OCI-LY3 (cell line): ENCODE results near the gene DTHD1.

Source experiments
- EZH2phosphoT487 ChIP-seq: fragments of 200-600 bp; shearing (Covaris generic); IDR thresholded peaks from 2 replicates; pipeline ENCODE4 v1.6.1; 2018; ENCODE audit warnings: antibody characterized with exemption, mixed run types, low read depth
- TF ChIP-seq, protein P1 (sequence below): fragments of 200-600, 300-600 bp; sonication (generic); IDR thresholded peaks from 2 replicates; pipeline ENCODE4 v1.5.1; 2014; ENCODE audit warnings: antibody characterized with exemption, low read length, low read depth

DNA sequence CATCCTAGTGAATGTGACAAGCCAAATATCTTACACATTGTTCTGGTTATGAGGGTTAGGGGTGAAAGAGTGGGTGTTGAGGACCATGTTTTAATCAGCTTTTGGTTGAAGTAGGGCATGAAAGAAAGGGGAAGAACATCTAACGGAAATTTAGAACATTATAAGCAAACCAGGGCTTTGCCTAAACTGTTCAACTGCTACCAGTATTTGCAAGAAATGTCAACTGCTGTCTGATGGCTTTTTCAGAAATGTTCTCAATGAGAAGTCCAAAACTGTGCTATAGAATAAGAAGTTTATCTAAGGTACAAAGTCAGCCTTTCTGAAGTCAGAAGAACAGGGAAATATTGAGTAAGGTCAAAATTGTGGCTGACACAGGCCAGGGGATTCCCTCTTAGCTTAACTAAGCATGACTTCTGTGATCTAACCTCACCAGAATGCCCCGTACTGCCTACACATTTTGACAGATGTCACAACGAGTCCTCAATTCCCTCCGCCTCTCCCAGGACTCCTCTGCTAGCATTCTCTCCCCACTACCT, 67.1 kb downstream of the DTHD1 start:
- TF ChIP-seq, protein P1, sequence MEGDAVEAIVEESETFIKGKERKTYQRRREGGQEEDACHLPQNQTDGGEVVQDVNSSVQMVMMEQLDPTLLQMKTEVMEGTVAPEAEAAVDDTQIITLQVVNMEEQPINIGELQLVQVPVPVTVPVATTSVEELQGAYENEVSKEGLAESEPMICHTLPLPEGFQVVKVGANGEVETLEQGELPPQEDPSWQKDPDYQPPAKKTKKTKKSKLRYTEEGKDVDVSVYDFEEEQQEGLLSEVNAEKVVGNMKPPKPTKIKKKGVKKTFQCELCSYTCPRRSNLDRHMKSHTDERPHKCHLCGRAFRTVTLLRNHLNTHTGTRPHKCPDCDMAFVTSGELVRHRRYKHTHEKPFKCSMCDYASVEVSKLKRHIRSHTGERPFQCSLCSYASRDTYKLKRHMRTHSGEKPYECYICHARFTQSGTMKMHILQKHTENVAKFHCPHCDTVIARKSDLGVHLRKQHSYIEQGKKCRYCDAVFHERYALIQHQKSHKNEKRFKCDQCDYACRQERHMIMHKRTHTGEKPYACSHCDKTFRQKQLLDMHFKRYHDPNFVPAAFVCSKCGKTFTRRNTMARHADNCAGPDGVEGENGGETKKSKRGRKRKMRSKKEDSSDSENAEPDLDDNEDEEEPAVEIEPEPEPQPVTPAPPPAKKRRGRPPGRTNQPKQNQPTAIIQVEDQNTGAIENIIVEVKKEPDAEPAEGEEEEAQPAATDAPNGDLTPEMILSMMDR: no peak
- TF ChIP-seq EZH2phosphoT487: no peak
